ENCODE data around the gene PAX6.

Gene PAX6

DNA sequence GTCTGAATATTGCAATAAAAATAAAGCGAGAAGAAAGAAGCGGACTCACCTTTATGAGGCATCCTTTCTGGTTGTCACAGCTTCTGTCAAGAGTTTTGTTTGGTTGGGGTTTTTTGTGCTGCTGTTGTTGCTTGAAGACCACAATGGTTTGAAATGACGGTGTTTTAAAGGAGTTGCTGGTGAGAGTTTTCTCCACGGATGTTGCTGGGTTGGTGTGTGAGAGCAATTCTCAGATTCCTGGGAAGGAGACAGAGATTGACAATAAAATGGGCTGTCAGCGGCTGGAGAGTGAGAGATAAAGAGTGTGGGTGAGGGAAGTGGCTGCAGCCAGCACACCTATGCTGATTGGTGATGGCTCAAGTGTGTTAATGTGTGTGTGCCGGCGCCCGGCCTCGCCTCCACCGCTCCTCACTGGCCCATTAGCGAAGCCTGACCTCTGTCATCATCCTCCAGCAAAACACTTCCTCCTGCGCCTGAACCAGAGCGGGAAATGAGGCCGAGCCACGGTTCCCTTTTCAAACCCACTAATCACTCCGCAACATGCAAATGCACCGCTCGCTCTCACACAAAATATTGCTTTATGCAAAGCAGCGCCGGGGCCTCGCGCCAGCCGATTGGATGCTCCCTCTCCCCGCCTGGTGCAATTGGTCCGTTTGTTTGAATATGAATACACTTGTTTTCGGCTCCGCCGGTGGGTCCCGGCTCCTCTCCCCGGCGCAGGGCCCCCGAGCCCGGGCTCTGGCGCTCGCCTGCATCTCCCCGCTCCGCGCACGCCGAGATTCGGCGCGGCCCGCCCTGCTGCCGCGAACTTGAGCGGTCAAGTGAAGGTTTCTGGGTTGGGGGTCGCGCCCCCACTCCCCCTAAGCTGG, at the start of gene PAX6:
Gene PAX6, minus strand, starts transcription at position 544 of the 869 bp plus-strand sequence. CDS start 4,911 bp downstream, outside the sequence.
- TF ChIP-seq, protein P1, sequence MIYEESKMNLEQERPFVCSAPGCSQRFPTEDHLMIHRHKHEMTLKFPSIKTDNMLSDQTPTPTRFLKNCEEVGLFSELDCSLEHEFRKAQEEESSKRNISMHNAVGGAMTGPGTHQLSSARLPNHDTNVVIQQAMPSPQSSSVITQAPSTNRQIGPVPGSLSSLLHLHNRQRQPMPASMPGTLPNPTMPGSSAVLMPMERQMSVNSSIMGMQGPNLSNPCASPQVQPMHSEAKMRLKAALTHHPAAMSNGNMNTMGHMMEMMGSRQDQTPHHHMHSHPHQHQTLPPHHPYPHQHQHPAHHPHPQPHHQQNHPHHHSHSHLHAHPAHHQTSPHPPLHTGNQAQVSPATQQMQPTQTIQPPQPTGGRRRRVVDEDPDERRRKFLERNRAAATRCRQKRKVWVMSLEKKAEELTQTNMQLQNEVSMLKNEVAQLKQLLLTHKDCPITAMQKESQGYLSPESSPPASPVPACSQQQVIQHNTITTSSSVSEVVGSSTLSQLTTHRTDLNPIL (CRISPR knock-in tag; IDR thresholded peaks at IDR 0.05; ENCODE audit: low read depth), result no peak
- TF ChIP-seq, protein P2, sequence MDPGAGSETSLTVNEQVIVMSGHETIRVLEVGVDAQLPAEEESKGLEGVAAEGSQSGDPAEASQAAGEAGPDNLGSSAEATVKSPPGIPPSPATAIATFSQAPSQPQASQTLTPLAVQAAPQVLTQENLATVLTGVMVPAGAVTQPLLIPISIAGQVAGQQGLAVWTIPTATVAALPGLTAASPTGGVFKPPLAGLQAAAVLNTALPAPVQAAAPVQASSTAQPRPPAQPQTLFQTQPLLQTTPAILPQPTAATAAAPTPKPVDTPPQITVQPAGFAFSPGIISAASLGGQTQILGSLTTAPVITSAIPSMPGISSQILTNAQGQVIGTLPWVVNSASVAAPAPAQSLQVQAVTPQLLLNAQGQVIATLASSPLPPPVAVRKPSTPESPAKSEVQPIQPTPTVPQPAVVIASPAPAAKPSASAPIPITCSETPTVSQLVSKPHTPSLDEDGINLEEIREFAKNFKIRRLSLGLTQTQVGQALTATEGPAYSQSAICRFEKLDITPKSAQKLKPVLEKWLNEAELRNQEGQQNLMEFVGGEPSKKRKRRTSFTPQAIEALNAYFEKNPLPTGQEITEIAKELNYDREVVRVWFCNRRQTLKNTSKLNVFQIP (CRISPR knock-in tag; IDR thresholded peaks at IDR 0.05; ENCODE audit: borderline replicate concordance, low read depth), result no peak
- TF ChIP-seq ZNF565 (CRISPR knock-in tag; conservative IDR thresholded peaks at IDR 0.05; ENCODE audit: low read depth) (no peak), ISL1 (CRISPR knock-in tag; IDR thresholded peaks at IDR 0.05) (no peak), TOX (CRISPR knock-in tag; IDR thresholded peaks at IDR 0.05; ENCODE audit: borderline replicate concordance) (no peak), ZFP3 (CRISPR knock-in tag; IDR thresholded peaks at IDR 0.05) (no peak), SNAI2 (CRISPR knock-in tag; IDR thresholded peaks at IDR 0.05) (no peak), RARB (CRISPR knock-in tag; IDR thresholded peaks at IDR 0.05) (no peak), CSDC2 (CRISPR knock-in tag; IDR thresholded peaks at IDR 0.05) (no peak), OSR1 (CRISPR knock-in tag; IDR thresholded peaks at IDR 0.05) (no peak), PPARA (CRISPR knock-in tag; IDR thresholded peaks at IDR 0.05; ENCODE audit: borderline replicate concordance) (no peak), TCF4 (CRISPR knock-in tag; IDR thresholded peaks at IDR 0.05; ENCODE audit: borderline replicate concordance) (no peak), ESRRG (CRISPR knock-in tag; IDR thresholded peaks at IDR 0.05) (no peak)
- TF ChIP-seq, protein P3, sequence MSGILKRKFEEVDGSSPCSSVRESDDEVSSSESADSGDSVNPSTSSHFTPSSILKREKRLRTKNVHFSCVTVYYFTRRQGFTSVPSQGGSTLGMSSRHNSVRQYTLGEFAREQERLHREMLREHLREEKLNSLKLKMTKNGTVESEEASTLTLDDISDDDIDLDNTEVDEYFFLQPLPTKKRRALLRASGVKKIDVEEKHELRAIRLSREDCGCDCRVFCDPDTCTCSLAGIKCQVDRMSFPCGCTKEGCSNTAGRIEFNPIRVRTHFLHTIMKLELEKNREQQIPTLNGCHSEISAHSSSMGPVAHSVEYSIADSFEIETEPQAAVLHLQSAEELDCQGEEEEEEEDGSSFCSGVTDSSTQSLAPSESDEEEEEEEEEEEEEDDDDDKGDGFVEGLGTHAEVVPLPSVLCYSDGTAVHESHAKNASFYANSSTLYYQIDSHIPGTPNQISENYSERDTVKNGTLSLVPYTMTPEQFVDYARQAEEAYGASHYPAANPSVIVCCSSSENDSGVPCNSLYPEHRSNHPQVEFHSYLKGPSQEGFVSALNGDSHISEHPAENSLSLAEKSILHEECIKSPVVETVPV (CRISPR knock-in tag; IDR thresholded peaks at IDR 0.05), result no peak
- TF ChIP-seq, protein P4, sequence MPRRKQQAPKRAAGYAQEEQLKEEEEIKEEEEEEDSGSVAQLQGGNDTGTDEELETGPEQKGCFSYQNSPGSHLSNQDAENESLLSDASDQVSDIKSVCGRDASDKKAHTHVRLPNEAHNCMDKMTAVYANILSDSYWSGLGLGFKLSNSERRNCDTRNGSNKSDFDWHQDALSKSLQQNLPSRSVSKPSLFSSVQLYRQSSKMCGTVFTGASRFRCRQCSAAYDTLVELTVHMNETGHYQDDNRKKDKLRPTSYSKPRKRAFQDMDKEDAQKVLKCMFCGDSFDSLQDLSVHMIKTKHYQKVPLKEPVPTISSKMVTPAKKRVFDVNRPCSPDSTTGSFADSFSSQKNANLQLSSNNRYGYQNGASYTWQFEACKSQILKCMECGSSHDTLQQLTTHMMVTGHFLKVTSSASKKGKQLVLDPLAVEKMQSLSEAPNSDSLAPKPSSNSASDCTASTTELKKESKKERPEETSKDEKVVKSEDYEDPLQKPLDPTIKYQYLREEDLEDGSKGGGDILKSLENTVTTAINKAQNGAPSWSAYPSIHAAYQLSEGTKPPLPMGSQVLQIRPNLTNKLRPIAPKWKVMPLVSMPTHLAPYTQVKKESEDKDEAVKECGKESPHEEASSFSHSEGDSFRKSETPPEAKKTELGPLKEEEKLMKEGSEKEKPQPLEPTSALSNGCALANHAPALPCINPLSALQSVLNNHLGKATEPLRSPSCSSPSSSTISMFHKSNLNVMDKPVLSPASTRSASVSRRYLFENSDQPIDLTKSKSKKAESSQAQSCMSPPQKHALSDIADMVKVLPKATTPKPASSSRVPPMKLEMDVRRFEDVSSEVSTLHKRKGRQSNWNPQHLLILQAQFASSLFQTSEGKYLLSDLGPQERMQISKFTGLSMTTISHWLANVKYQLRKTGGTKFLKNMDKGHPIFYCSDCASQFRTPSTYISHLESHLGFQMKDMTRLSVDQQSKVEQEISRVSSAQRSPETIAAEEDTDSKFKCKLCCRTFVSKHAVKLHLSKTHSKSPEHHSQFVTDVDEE (CRISPR knock-in tag; IDR thresholded peaks at IDR 0.05), result no peak
- TF ChIP-seq, protein P5, sequence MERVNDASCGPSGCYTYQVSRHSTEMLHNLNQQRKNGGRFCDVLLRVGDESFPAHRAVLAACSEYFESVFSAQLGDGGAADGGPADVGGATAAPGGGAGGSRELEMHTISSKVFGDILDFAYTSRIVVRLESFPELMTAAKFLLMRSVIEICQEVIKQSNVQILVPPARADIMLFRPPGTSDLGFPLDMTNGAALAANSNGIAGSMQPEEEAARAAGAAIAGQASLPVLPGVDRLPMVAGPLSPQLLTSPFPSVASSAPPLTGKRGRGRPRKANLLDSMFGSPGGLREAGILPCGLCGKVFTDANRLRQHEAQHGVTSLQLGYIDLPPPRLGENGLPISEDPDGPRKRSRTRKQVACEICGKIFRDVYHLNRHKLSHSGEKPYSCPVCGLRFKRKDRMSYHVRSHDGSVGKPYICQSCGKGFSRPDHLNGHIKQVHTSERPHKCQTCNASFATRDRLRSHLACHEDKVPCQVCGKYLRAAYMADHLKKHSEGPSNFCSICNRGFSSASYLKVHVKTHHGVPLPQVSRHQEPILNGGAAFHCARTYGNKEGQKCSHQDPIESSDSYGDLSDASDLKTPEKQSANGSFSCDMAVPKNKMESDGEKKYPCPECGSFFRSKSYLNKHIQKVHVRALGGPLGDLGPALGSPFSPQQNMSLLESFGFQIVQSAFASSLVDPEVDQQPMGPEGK (CRISPR knock-in tag; IDR thresholded peaks at IDR 0.05; ENCODE audit: borderline replicate concordance), result no peak
- ATAC-seq, result peak; percentile 6

DNA sequence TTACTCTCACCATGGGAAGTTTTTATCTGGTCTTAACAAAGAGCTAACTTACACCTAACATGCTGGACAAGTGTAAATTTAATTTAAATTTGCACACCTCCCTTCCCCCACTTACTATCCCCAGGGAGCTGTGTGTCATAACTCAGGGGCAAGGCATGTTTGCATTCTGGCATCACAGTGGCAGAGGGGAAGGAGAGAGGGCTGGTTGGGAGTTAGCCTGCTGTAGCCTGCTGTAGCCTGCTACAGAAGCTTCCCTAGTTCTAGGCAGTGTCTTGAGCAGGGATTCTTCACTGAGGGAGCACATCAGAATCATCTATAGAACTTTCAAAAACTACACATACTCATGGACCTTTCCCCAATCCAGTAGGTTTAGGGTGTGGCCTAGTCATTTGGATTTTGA, 49.3 kb upstream of the PAX6 start:
- no peak for ATAC-seq
- TF ChIP-seq, protein P1 (CRISPR knock-in tag; IDR thresholded peaks at IDR 0.05; ENCODE audit: low read depth), result no peak
- TF ChIP-seq ARNTL (CRISPR knock-in tag; IDR thresholded peaks at IDR 0.05; ENCODE audit: borderline replicate concordance, low read depth) (no peak), ESRRG (CRISPR knock-in tag; IDR thresholded peaks at IDR 0.05) (no peak), ZFP3 (CRISPR knock-in tag; IDR thresholded peaks at IDR 0.05) (no peak)
- TF ChIP-seq, protein P2 (CRISPR knock-in tag; IDR thresholded peaks at IDR 0.05; ENCODE audit: borderline replicate concordance, low read depth), result no peak
- TF ChIP-seq, protein P4 (CRISPR knock-in tag; IDR thresholded peaks at IDR 0.05), result no peak
